WTC11 (cell line): ENCODE data around the gene VAV2. TPM values are rescaled to one million over a fixed set of nuclear protein-coding genes. Genes with fewer than 3 reads are reported as not detected.

Source experiments
- ATAC-seq: fragments of 200-7000 bp; cut with Tn5 transposase; 2 replicates; pipeline ENCODE4 v1.10.0; 2021; ENCODE audit warnings: mild to moderate bottlenecking, moderate library complexity
- CTCF ChIA-PET: fragments of 300-600 bp; sonication (Branson Sonifier 250); formaldehyde crosslinking; loops from one replicate; lab custom pipeline; 2021; ENCODE audit warnings: antibody characterized with exemption; lab: Charles Lee
- POLR2A ChIA-PET: fragments of 350-600 bp; sonication (Branson Sonifier 250); formaldehyde crosslinking; loops from one replicate; lab custom pipeline; 2021; ENCODE audit warnings: antibody characterized with exemption; lab: Charles Lee
- DNase-seq: peaks from one replicate; pipeline ENCODE4 v3.0.0; 2021; ENCODE audit warnings: low spot score
- H3K27ac Mint-ChIP-seq: 2 replicates; pipeline ENCODE4 v1.8.0; 2021; ENCODE audit warnings: mixed read lengths
- H3K27me3 Mint-ChIP-seq: 2 replicates; pipeline ENCODE4 v1.8.0; 2021; ENCODE audit warnings: low read depth, mild to moderate bottlenecking, moderate library complexity, mixed read lengths
- H3K36me3 Mint-ChIP-seq: 2 replicates; pipeline ENCODE4 v1.8.0; 2021; ENCODE audit warnings: mixed read lengths
- H3K4me1 Mint-ChIP-seq: 2 replicates; pipeline ENCODE4 v1.8.0; 2022; ENCODE audit warnings: mixed read lengths
- H3K4me3 Mint-ChIP-seq: 2 replicates; pipeline ENCODE4 v1.8.0; 2021; ENCODE audit warnings: mild to moderate bottlenecking, moderate library complexity, mixed read lengths
- H3K9me3 Mint-ChIP-seq: 2 replicates; pipeline ENCODE4 v1.8.0; 2021; ENCODE audit warnings: mixed read lengths
- ATF3 ChIP-seq: sonication (generic); formaldehyde crosslinking; conservative IDR thresholded peaks from 2 replicates; pipeline ENCODE4 v1.8.1; 2022; ENCODE audit warnings: mild to moderate bottlenecking, missing genetic modification reagents
- CTCF ChIP-seq: fragments of 200-600 bp; IDR thresholded peaks from 2 replicates; pipeline ENCODE4 v1.8.0; 2022; ENCODE audit warnings: antibody characterized with exemption
- ETV6 ChIP-seq: sonication (generic); formaldehyde crosslinking; IDR thresholded peaks from 2 replicates; pipeline ENCODE4 v1.8.1; 2022; ENCODE audit warnings: mild to moderate bottlenecking, missing genetic modification reagents
- FOXJ3 ChIP-seq: sonication (generic); formaldehyde crosslinking; IDR thresholded peaks from 2 replicates; pipeline ENCODE4 v1.9.0; 2021; ENCODE audit warnings: missing genetic modification reagents, mild to moderate bottlenecking, borderline replicate concordance
- GRHL2 ChIP-seq: fragments of 250-450 bp; sonication (Bioruptor Pico); IDR thresholded peaks from 2 replicates; pipeline ENCODE4 v1.8.0; 2022; ENCODE audit warnings: mild to moderate bottlenecking, moderate library complexity; ENCODE audit not compliant: insufficient replicate concordance, severe bottlenecking
- JUN ChIP-seq: sonication (generic); formaldehyde crosslinking; IDR thresholded peaks from 2 replicates; pipeline ENCODE4 v1.8.0; 2023; ENCODE audit warnings: mild to moderate bottlenecking, missing genetic modification reagents
- NFE2L1 ChIP-seq: sonication (generic); formaldehyde crosslinking; IDR thresholded peaks from 2 replicates; pipeline ENCODE4 v1.8.1; 2023; ENCODE audit warnings: missing genetic modification reagents
- PREB ChIP-seq: sonication (generic); formaldehyde crosslinking; IDR thresholded peaks from 2 replicates; pipeline ENCODE4 v1.8.1; 2022; ENCODE audit warnings: mild to moderate bottlenecking, missing genetic modification reagents, moderate library complexity, borderline replicate concordance
- PRRX2 ChIP-seq: fragments of 250-450 bp; sonication (Bioruptor Pico); IDR thresholded peaks from 2 replicates; pipeline ENCODE4 v1.8.0; 2021; ENCODE audit warnings: mild to moderate bottlenecking
- ZNF121 ChIP-seq: sonication (generic); formaldehyde crosslinking; IDR thresholded peaks from 2 replicates; pipeline ENCODE4 v1.8.0; 2023; ENCODE audit warnings: missing genetic modification reagents
- ZNF423 ChIP-seq: fragments of 250-450 bp; sonication (Bioruptor Pico); IDR thresholded peaks from 2 replicates; pipeline ENCODE4 v2.1.2; 2022; ENCODE audit warnings: mild to moderate bottlenecking, moderate library complexity
- ZNF532 ChIP-seq: fragments of 250-450 bp; sonication (Bioruptor Pico); IDR thresholded peaks from 2 replicates; pipeline ENCODE4 v1.9.0; 2021; ENCODE audit warnings: mild to moderate bottlenecking, borderline replicate concordance
- total RNA-seq: library from RNA; stranded (reverse); gene quantifications from 3 replicates; pipeline ENCODE4 v1.2.3, GENCODE V29; 2021
- TF ChIP-seq, protein P1 (sequence below): fragments of 250-450 bp; sonication (Bioruptor Pico); IDR thresholded peaks from 2 replicates; pipeline ENCODE4 v1.9.0; 2021; ENCODE audit warnings: mild to moderate bottlenecking
- TF ChIP-seq, protein P2 (sequence below): sonication (generic); formaldehyde crosslinking; IDR thresholded peaks from 2 replicates; pipeline ENCODE4 v1.8.1; 2023; ENCODE audit warnings: mild to moderate bottlenecking, missing genetic modification reagents
- TF ChIP-seq, protein P3 (sequence below): sonication (generic); formaldehyde crosslinking; IDR thresholded peaks from 2 replicates; pipeline ENCODE4 v1.8.1; 2023; ENCODE audit warnings: mild to moderate bottlenecking, missing genetic modification reagents

The VAV2 gene
- total RNA-seq, 1 experiment from 2014 or later, result 39.7 TPM

DNA sequence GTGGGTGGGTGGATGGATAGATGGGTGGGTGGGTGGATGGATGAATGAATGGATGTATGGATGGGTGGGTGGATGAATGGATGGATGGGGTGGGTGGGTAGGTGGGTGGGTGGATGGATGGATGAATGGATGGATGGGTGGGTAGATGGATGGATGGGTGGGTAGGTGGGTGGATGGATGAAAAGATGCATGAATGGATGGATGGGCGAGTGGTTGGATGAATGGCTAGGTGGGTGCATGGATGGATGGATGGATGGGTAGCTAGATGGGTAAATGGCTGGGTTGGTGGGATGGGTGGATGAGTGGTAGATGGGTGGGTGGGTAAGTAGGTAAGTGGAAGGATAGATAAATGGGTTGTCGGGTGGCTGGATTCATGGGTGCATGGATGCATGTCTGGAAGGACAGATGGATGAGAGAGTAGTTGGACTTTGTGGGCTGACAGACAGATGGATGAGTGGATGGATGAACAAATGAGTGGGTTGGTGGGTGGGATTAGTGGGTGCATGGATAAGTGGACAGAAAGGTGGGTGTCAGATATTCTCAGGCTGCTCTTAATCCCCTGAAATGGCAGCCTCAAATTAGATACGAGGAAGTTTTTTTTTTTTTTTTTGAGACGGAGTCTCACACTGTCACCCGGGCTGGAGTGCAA lies 153.1 kb downstream of the VAV2 start:
- no peak for ATAC-seq
- H3K36me3 Mint-ChIP-seq, result no peaks in the 10 kb centered on the region
- ChIA-PET CTCF (interaction anchor here (0.7 to 2.4 kb wide), 3 partner anchors 15 to 155 kb away, joined by 3 to 19 read pairs (median 3); no protein-coding TSS in a partner anchor), POLR2A (no interaction called here)
- H3K27ac Mint-ChIP-seq, result no peak overlapping the region
- no peak for TF ChIP-seq FOXJ3
- no peak for TF ChIP-seq ETV6 (CRISPR knock-in tag)
- TF ChIP-seq GRHL2 (CRISPR knock-in tag), result no peak
- no peak for TF ChIP-seq PREB (CRISPR knock-in tag)
- TF ChIP-seq, protein P1, sequence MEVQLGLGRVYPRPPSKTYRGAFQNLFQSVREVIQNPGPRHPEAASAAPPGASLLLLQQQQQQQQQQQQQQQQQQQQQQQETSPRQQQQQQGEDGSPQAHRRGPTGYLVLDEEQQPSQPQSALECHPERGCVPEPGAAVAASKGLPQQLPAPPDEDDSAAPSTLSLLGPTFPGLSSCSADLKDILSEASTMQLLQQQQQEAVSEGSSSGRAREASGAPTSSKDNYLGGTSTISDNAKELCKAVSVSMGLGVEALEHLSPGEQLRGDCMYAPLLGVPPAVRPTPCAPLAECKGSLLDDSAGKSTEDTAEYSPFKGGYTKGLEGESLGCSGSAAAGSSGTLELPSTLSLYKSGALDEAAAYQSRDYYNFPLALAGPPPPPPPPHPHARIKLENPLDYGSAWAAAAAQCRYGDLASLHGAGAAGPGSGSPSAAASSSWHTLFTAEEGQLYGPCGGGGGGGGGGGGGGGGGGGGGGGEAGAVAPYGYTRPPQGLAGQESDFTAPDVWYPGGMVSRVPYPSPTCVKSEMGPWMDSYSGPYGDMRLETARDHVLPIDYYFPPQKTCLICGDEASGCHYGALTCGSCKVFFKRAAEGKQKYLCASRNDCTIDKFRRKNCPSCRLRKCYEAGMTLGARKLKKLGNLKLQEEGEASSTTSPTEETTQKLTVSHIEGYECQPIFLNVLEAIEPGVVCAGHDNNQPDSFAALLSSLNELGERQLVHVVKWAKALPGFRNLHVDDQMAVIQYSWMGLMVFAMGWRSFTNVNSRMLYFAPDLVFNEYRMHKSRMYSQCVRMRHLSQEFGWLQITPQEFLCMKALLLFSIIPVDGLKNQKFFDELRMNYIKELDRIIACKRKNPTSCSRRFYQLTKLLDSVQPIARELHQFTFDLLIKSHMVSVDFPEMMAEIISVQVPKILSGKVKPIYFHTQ (CRISPR knock-in tag), result no peak
- TF ChIP-seq ZNF121 (CRISPR knock-in tag), result no peak
- no peak for TF ChIP-seq PRRX2 (CRISPR knock-in tag)
- H3K27me3 Mint-ChIP-seq, result no peaks in the 10 kb centered on the region
- H3K4me1 Mint-ChIP-seq, result peaks cover 46% of the 10 kb centered on the region
- H3K4me3 Mint-ChIP-seq, result no peak overlapping the region
- no peak for DNase-seq
- no peaks in the 10 kb centered on the region for H3K9me3 Mint-ChIP-seq

DNA sequence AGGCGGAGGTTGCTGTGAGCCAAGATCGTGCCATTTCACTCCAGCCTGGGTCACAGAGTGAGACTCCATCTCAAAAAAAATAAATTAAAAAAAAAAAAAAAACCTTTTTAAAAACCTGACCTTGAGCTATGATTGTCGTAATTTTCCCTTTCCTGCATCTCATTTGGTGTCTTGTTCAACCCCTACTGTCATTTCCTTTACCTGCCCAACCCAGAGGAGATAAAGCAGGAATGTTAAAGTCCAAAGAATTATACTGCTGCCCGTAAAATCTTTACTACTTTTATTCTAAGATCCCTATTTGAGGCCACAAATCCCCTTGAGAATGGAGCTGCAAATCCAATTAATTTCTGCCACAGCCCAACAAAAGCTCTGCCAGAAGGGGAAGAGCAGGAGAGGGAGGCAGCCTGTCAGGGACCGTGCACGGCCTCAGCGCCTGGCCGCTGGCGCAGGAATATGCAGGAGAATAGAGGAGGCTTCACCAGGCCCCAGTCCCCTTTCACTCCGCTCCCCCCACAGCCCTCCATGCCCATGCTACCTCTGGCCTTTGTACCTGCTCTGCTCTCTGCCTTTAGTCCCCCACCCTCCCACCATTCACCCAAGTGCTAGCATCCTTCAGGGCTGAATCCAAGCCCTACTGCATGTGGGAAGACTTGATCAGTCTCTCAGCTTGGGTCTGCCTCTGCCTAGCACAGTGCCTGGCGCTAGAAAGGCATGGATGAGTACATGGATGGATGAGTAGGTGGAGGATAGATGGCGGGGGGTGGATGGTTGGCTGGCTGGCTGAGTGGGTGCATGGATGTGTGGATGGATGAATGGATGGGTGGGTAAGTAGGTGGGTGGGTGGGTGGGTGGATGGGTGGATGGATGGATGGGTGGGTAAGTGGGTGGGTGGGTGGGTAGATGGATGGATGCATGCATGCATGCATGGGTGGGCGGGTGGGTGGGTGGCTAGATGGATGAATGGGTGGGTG lies 154.2 kb downstream of the VAV2 start:
- no peak overlapping the region for H3K4me3 Mint-ChIP-seq
- H3K4me1 Mint-ChIP-seq, result peaks cover 46% of the 10 kb centered on the region
- ChIA-PET POLR2A (interaction anchor here (0.7 kb wide), 1 partner anchor 112 kb away, joined by 3 read pairs; no protein-coding TSS in a partner anchor), CTCF (interaction anchor here (0.7 to 1.0 kb wide), 3 partner anchors 21 to 155 kb away, joined by 3 to 4 read pairs (median 3); no protein-coding TSS in a partner anchor)
- no peak for ATAC-seq
- H3K27ac Mint-ChIP-seq, result no peak overlapping the region; the same call in 1 of the 2 replicates
- no peaks in the 10 kb centered on the region for H3K27me3 Mint-ChIP-seq
- DNase-seq, result no peak
- no peaks in the 10 kb centered on the region for H3K36me3 Mint-ChIP-seq
- no peaks in the 10 kb centered on the region for H3K9me3 Mint-ChIP-seq
- TF ChIP-seq, protein P2, sequence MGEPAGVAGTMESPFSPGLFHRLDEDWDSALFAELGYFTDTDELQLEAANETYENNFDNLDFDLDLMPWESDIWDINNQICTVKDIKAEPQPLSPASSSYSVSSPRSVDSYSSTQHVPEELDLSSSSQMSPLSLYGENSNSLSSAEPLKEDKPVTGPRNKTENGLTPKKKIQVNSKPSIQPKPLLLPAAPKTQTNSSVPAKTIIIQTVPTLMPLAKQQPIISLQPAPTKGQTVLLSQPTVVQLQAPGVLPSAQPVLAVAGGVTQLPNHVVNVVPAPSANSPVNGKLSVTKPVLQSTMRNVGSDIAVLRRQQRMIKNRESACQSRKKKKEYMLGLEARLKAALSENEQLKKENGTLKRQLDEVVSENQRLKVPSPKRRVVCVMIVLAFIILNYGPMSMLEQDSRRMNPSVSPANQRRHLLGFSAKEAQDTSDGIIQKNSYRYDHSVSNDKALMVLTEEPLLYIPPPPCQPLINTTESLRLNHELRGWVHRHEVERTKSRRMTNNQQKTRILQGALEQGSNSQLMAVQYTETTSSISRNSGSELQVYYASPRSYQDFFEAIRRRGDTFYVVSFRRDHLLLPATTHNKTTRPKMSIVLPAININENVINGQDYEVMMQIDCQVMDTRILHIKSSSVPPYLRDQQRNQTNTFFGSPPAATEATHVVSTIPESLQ (CRISPR knock-in tag), result no peak
- TF ChIP-seq PRRX2 (CRISPR knock-in tag) (no peak), JUN (CRISPR knock-in tag) (no peak), CTCF (no peak), ZNF423 (CRISPR knock-in tag) (no peak), GRHL2 (CRISPR knock-in tag) (no peak), NFE2L1 (CRISPR knock-in tag) (no peak), ATF3 (no peak), ZNF532 (no peak)
- TF ChIP-seq, protein P3, sequence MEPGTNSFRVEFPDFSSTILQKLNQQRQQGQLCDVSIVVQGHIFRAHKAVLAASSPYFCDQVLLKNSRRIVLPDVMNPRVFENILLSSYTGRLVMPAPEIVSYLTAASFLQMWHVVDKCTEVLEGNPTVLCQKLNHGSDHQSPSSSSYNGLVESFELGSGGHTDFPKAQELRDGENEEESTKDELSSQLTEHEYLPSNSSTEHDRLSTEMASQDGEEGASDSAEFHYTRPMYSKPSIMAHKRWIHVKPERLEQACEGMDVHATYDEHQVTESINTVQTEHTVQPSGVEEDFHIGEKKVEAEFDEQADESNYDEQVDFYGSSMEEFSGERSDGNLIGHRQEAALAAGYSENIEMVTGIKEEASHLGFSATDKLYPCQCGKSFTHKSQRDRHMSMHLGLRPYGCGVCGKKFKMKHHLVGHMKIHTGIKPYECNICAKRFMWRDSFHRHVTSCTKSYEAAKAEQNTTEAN (CRISPR knock-in tag), result no peak
